Upper lobe of right lung (tissue), 1 donor: ENCODE measurements around the gene IL6ST. TPM values are rescaled to one million over a fixed set of nuclear protein-coding genes. Genes with fewer than 3 reads are reported as not detected.

ENCODE experiments used
- ATAC-seq: fragments of 200-7000 bp; cut with Tn5 transposase; one replicate; pipeline ENCODE4 v1.9.1; 2020; ENCODE audit warnings: mild to moderate bottlenecking, moderate library complexity
- DNase-seq: peaks from one replicate; pipeline ENCODE4 v3.0.0-alpha.2; 2020
- H3K27ac ChIP-seq: fragments of 200-600 bp; one replicate; pipeline ENCODE4 v1.8.0; 2022
- H3K27me3 ChIP-seq: fragments of 200-600 bp; one replicate; pipeline ENCODE4 v1.8.0; 2022; ENCODE audit warnings: mild to moderate bottlenecking
- H3K36me3 ChIP-seq: fragments of 200-600 bp; one replicate; pipeline ENCODE4 v1.8.0; 2022
- H3K4me1 ChIP-seq: fragments of 200-600 bp; one replicate; pipeline ENCODE4 v1.8.0; 2022
- H3K4me3 ChIP-seq: fragments of 200-600 bp; one replicate; pipeline ENCODE4 v1.8.0; 2022; ENCODE audit warnings: mild to moderate bottlenecking
- H3K9me3 ChIP-seq: fragments of 200-600 bp; one replicate; pipeline ENCODE4 v1.8.0; 2022
- intact Hi-C: fragments of 100-400 bp; cut with DNase I; formaldehyde crosslinking; loops from one replicate; pipeline ENCODE4 v1.11.0; 2022
- total RNA-seq: library from RNA; stranded (reverse); fragmentation: NEBNext Ultra II Directional; extraction: Animal tissue kit (Norgen Biotek cat#: 25700); gene quantifications from one replicate; pipeline ENCODE4 v1.2.1, GENCODE V29; 2021
- TF ChIP-seq, protein P1 (sequence below): fragments of 200-600 bp; IDR thresholded peaks from one replicate; pipeline ENCODE4 v1.8.0; 2022; ENCODE audit warnings: antibody characterized with exemption
- donor health status: DM: no; HTN: yes; CAD: no; lungs with severe emphysema.

The IL6ST gene
- total RNA-seq, 1 donor from 2014 or later: 435 TPM

DNA sequence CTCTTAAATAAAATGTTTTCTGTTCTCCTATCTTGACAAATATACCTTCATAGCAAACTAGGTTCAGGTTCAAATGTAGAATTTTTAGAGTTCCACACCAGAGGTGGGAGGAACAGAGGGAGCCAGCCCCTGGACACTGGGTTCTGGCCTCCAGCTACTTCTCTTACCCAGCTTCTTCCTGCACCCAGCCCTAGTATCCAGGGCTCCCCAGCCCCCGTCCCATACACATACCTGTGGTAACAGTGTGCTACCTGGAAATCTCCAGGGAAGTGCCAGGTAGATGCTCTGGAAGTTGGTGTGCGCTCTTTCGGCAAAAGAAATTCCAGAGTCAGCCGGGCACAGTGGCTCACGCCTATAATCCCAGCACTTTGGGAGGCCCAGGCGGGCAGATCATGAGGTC is 33.9 kb upstream of the IL6ST start:
- Histone ChIP-seq H3K27me3 (no peaks in the 10 kb centered on the region), H3K36me3 (no peaks in the 10 kb centered on the region), H3K4me1 (peaks cover 6% of the 10 kb centered on the region), H3K9me3 (no peaks in the 10 kb centered on the region), H3K27ac (no peak overlapping the region), H3K4me3 (no peak overlapping the region)
- intact Hi-C loops: no loop called here
- DNase-seq: no peak
- ATAC-seq: no peak
- TF ChIP-seq, protein P1, sequence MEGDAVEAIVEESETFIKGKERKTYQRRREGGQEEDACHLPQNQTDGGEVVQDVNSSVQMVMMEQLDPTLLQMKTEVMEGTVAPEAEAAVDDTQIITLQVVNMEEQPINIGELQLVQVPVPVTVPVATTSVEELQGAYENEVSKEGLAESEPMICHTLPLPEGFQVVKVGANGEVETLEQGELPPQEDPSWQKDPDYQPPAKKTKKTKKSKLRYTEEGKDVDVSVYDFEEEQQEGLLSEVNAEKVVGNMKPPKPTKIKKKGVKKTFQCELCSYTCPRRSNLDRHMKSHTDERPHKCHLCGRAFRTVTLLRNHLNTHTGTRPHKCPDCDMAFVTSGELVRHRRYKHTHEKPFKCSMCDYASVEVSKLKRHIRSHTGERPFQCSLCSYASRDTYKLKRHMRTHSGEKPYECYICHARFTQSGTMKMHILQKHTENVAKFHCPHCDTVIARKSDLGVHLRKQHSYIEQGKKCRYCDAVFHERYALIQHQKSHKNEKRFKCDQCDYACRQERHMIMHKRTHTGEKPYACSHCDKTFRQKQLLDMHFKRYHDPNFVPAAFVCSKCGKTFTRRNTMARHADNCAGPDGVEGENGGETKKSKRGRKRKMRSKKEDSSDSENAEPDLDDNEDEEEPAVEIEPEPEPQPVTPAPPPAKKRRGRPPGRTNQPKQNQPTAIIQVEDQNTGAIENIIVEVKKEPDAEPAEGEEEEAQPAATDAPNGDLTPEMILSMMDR: no peak

DNA sequence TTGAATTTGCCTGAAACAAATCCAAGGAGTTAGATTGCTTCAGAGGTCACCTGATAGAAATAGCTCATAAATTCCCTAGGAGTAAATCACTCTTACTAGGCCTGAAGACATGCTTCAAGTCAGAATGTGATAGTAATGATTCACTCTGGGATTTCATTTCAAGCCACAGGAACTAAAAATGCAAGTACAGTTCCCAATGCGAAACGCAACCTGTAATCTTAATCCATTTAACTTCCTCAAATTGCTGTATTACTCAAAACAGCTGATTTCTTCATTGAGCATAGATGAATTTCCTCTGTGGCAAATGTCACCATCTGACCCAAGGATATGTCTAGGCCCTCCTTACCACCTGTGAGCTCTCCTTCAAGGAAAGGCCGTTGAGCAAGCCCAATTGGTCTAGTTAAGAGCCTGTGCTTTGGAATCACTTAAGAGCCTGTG is 32.1 kb upstream of the IL6ST start:
- intact Hi-C loops: no loop called here
- no peak for DNase-seq
- H3K36me3 ChIP-seq: no peaks in the 10 kb centered on the region
- no peaks in the 10 kb centered on the region for H3K27me3 ChIP-seq
- peak; percentile 79 for ATAC-seq
- TF ChIP-seq, protein P1: no peak
- no peaks in the 10 kb centered on the region for H3K9me3 ChIP-seq
- H3K27ac ChIP-seq: no peak overlapping the region
- H3K4me1 ChIP-seq: peaks cover 6% of the 10 kb centered on the region
- H3K4me3 ChIP-seq: no peak overlapping the region

- DNase-seq (no peak), ATAC-seq (peak; percentile 46)
- H3K36me3 ChIP-seq: no peaks in the 10 kb centered on the region
- TF ChIP-seq, protein P1: no peak
- no peak overlapping the region for H3K4me3 ChIP-seq
- intact Hi-C loops: no loop called here
- H3K4me1 ChIP-seq: peaks cover 6% of the 10 kb centered on the region
- no peaks in the 10 kb centered on the region for H3K9me3 ChIP-seq
- H3K27me3 ChIP-seq: no peaks in the 10 kb centered on the region
- H3K27ac ChIP-seq: no peak overlapping the region
Observed at GRCh38 chr5:56025151-56025885, 30.6 kb upstream of the IL6ST start.

- intact Hi-C loops: no loop called here
- Histone ChIP-seq H3K27ac (no peak overlapping the region), H3K9me3 (no peaks in the 10 kb centered on the region), H3K4me1 (peaks cover 7% of the 10 kb centered on the region), H3K36me3 (no peaks in the 10 kb centered on the region), H3K4me3 (no peak overlapping the region), H3K27me3 (no peaks in the 10 kb centered on the region)
- DNase-seq (no peak), ATAC-seq (no peak)
- TF ChIP-seq, protein P1: no peak
Observed at GRCh38 chr5:56024810-56025150, 30.0 kb upstream of the IL6ST start.

DNA sequence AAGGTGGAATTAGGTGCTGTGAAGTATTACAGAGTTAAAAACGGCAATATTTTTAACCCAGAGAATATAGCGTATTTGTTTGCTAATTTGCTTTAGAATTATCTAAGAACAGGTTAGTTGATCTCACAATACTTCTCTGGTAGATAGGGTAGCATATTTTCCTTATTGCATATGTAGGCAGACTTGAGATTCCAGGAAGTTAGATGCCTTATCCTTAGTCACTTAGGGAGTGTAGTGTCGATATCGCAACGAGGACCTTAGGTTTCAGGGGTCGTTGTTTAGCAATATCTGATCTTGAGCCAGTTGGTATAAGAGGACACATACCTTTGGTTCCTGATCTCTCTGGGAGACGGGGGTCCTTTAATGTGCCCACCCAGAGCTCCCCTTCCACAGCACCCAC is 28.5 kb upstream of the IL6ST start:
- Histone ChIP-seq H3K27ac (no peak overlapping the region), H3K9me3 (no peaks in the 10 kb centered on the region), H3K4me3 (no peak overlapping the region), H3K4me1 (peaks cover 11% of the 10 kb centered on the region), H3K36me3 (no peaks in the 10 kb centered on the region), H3K27me3 (no peaks in the 10 kb centered on the region)
- TF ChIP-seq, protein P1: no peak
- intact Hi-C loops: no loop called here
- DNase-seq: no peak
- ATAC-seq: no peak
